ENCODE measurements around the gene CUX1. TPM values are rescaled to one million over a fixed set of nuclear protein-coding genes. Genes with fewer than 3 reads are reported as not detected.

CUX1 gene
- total RNA-seq, 2 experiments from 2014 or later = 35.6 to 38.0 TPM

DNA sequence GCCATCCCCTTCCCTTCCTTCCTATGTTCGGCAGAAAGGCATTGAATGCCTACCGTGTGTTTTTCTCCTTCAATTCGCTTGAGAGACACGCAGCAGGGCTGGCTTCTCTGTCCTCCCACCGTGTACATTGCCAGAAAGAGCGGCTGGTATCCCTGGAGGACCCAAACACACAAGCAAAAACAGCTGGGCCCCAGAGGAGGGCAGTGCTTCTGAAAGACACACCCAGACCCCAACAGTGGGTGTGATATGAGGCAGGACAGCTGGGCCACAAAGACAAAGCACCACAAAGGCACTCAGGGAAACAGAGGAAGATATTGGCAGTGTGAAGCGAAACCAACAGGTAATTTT is 336.1 kb downstream of the CUX1 start:
- Histone ChIP-seq H3K9me3 (ENCODE audit: control insufficient read depth in 1 of 2, insufficient read depth in 1 of 2, low read length in 2 of 2) (no peaks in the 10 kb centered on the region), H3K36me3 (ENCODE audit: insufficient read depth, low read length) (peaks cover 2% of the 10 kb centered on the region), H3K4me3 (ENCODE audit: low read length) (no peak overlapping the region), H3K27ac (ENCODE audit: low read depth in 1 of 2, low read length in 2 of 2) (no peak overlapping the region), H3K4me1 (ENCODE audit: insufficient read depth, low read length) (no peaks in the 10 kb centered on the region), H3K27me3 (ENCODE audit: control insufficient read depth in 1 of 2, insufficient read depth in 2 of 2, low read length in 2 of 2) (no peaks in the 10 kb centered on the region)
- Mint-ChIP-seq H3K9me3 (no peaks in the 10 kb centered on the region), H3K4me1 (ENCODE audit: low read depth) (no peaks in the 10 kb centered on the region), H3K27ac (no peak overlapping the region), H3K4me3 (no peak overlapping the region), H3K27me3 (no peaks in the 10 kb centered on the region), H3K36me3 (ENCODE audit: low read depth) (peaks cover 14% of the 10 kb centered on the region)
- ATAC-seq (ENCODE audit: poor library complexity) (no peak), DNase-seq (no peak)
- ChIA-PET CTCF (no interaction called here), POLR2A (no interaction called here)
- intact Hi-C loops (cut with DNase I, micrococcal nuclease) = no loop called here
- TF ChIP-seq, protein P1, sequence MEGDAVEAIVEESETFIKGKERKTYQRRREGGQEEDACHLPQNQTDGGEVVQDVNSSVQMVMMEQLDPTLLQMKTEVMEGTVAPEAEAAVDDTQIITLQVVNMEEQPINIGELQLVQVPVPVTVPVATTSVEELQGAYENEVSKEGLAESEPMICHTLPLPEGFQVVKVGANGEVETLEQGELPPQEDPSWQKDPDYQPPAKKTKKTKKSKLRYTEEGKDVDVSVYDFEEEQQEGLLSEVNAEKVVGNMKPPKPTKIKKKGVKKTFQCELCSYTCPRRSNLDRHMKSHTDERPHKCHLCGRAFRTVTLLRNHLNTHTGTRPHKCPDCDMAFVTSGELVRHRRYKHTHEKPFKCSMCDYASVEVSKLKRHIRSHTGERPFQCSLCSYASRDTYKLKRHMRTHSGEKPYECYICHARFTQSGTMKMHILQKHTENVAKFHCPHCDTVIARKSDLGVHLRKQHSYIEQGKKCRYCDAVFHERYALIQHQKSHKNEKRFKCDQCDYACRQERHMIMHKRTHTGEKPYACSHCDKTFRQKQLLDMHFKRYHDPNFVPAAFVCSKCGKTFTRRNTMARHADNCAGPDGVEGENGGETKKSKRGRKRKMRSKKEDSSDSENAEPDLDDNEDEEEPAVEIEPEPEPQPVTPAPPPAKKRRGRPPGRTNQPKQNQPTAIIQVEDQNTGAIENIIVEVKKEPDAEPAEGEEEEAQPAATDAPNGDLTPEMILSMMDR (IDR thresholded peaks at IDR 0.05) = no peak

DNA sequence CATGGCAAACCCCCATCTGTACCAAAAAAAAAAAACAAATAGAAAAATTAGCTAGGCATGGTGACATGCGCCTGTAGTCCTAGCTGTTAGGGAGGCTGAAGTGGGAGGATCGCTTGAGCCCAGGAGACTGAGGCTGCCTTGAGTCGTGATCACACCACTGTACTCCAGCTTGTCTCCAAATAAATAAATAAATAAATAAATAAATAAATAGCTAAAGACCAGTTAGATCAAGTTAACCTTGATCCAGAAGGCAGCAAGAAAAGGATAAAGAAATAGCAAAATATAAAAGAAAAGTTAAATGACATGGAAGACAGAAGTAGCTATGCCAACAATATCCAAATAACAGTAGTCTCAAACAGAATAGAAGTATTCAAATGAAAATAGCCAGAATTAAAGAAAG is 337.0 kb downstream of the CUX1 start:
- no peaks in the 10 kb centered on the region for H3K4me1 Mint-ChIP-seq (ENCODE audit: low read depth)
- H3K27ac ChIP-seq (ENCODE audit: low read depth in 1 of 2, low read length in 2 of 2) = no peak overlapping the region
- CTCF ChIA-PET = no interaction called here
- no peak overlapping the region for H3K4me3 Mint-ChIP-seq
- no peaks in the 10 kb centered on the region for H3K9me3 Mint-ChIP-seq
- no peaks in the 10 kb centered on the region for H3K4me1 ChIP-seq (ENCODE audit: insufficient read depth, low read length)
- intact Hi-C loops (cut with DNase I, micrococcal nuclease) = no loop called here
- ATAC-seq (ENCODE audit: poor library complexity) (no peak), DNase-seq (no peak)
- no peaks in the 10 kb centered on the region for H3K27me3 Mint-ChIP-seq
- no peak overlapping the region for H3K27ac Mint-ChIP-seq
- no peak overlapping the region for H3K4me3 ChIP-seq (ENCODE audit: low read length)
- H3K36me3 Mint-ChIP-seq (ENCODE audit: low read depth) = peaks cover 14% of the 10 kb centered on the region
- no peaks in the 10 kb centered on the region for H3K27me3 ChIP-seq (ENCODE audit: control insufficient read depth in 1 of 2, insufficient read depth in 2 of 2, low read length in 2 of 2)
- POLR2A ChIA-PET = no interaction called here
- TF ChIP-seq, protein P1 (IDR thresholded peaks at IDR 0.05) = no peak
- H3K36me3 ChIP-seq (ENCODE audit: insufficient read depth, low read length) = peaks cover 3% of the 10 kb centered on the region
- H3K9me3 ChIP-seq (ENCODE audit: control insufficient read depth in 1 of 2, insufficient read depth in 1 of 2, low read length in 2 of 2) = no peaks in the 10 kb centered on the region

DNA sequence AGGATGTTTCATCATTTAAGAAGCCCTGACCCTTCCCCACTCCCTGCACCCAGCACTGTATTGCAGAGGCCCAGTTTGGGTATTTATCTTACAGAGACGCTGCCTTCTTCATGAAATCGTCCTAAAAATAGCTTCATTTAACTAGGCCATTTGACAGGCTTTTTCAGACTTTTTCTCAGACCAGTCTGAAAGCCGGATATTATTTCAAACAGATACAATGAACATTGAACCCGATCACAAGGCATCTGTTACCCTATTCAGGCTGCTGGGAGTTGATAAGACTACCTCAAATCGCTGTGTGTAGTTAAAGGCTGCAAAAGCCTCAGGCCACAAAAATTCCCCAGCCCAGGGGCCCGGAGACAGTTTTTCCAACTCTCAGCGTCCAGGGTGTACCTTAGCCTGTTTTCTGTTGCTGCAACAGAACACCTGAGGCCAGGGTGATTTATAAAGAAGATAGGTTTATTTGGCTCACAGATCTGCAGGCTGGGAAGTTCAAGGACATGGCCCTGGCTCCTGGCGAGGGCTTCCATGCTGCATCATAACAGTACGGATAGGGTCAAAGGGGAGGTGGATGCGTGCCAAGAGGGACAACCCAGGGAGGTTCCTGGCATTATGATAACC is 338.5 kb downstream of the CUX1 start:
- Mint-ChIP-seq H3K36me3 (ENCODE audit: low read depth) (peaks cover 14% of the 10 kb centered on the region), H3K27me3 (no peaks in the 10 kb centered on the region), H3K4me1 (ENCODE audit: low read depth) (no peaks in the 10 kb centered on the region), H3K27ac (no peak overlapping the region), H3K9me3 (no peaks in the 10 kb centered on the region), H3K4me3 (no peak overlapping the region)
- Histone ChIP-seq H3K9me3 (ENCODE audit: control insufficient read depth in 1 of 2, insufficient read depth in 1 of 2, low read length in 2 of 2) (no peaks in the 10 kb centered on the region), H3K27ac (ENCODE audit: low read depth in 1 of 2, low read length in 2 of 2) (no peak overlapping the region), H3K36me3 (ENCODE audit: insufficient read depth, low read length) (peaks cover 5% of the 10 kb centered on the region), H3K4me1 (ENCODE audit: insufficient read depth, low read length) (no peaks in the 10 kb centered on the region), H3K27me3 (ENCODE audit: control insufficient read depth in 1 of 2, insufficient read depth in 2 of 2, low read length in 2 of 2) (no peaks in the 10 kb centered on the region), H3K4me3 (ENCODE audit: low read length) (no peak overlapping the region)
- ATAC-seq (ENCODE audit: poor library complexity) = no peak
- ChIA-PET CTCF (no interaction called here), POLR2A (no interaction called here)
- DNase-seq = no peak
- TF ChIP-seq, protein P1 (IDR thresholded peaks at IDR 0.05) = no peak
- intact Hi-C loops (cut with DNase I, micrococcal nuclease) = no loop called here
